Measurements from ENCODE around the gene ACSS1.

- TF ChIP-seq SP1 (IDR thresholded peaks at IDR 0.05) (no peak), PKNOX1 (IDR thresholded peaks at IDR 0.05) (no peak), HDGF (IDR thresholded peaks at IDR 0.05; ENCODE audit: borderline replicate concordance) (no peak), ELF4 (IDR thresholded peaks at IDR 0.05) (no peak), SUZ12 (IDR thresholded peaks at IDR 0.05) (no peak), ARNT (IDR thresholded peaks at IDR 0.05) (no peak), FOXA1 (IDR thresholded peaks at IDR 0.05) (no peak), CTBP1 (IDR thresholded peaks at IDR 0.05; ENCODE audit: borderline replicate concordance) (no peak), FOXK2 (IDR thresholded peaks at IDR 0.05) (no peak)
Observed at GRCh38 chr20:25049261-25050060, 8.5 kb downstream of the ACSS1 start.

Data from HEK293T (cell line).